Raji (cell line): Measurements from ENCODE around the gene CHD5.

Experiments used
- POLR2A ChIP-seq: IDR thresholded peaks from 2 replicates; pipeline ENCODE4 v1.6.1; 2011; ENCODE audit warnings: low read depth, low read length, control low read depth; ENCODE audit not compliant: insufficient read depth

CHD5 gene

DNA sequence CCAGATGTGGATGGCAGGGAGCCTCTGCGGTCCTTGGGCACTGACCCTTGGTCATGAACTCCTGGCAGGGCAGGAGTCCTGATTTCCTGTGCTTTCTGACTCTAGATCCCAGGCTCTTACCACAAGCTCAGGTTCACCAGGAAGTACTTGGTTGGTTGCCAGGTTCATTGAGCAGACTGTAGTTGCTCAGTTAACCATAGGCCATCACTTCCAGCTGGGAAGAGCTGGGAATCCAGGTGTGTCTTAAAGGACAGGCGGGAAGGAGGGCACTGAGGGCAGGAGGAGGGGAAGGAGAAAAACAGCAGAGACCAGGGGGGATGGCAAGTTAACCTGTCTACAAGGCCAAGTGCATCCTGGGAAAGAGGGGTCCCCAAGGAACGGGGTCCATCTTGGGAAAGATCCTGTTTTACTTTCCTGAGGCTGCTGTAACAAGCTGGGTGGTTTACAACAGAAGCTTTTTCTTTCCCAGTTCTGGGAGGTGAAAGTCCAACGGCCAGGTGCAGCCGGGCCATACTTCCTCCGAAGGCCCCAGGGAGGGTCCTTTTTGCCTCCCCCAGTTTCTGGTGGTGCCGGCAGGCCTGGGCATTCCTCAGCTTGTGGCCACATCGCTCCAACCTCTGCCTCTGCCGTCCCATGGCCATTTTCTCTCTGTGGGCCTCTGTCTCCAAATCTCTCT, 122.8 kb downstream of the CHD5 start:
- TF ChIP-seq POLR2A: no peak

DNA sequence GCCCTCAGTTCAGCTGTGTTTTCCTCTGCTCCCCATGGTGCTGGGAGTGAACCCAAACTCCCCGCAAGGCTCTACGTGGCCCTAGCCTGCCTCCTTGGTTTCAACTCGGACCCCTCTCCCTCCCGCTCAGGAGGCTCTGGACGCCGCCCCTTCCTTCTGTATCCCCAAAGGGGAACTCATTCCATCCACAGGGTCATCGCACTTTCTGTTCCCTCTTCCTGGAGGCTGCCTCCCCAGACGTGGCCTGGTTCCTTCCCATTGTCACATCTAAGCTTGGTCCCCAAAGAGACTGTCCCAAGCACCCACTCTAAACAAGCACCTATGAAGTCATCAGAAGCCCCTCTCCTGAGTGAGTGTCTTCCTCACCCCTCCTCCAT, 123.6 kb downstream of the CHD5 start:
- no peak for TF ChIP-seq POLR2A

DNA sequence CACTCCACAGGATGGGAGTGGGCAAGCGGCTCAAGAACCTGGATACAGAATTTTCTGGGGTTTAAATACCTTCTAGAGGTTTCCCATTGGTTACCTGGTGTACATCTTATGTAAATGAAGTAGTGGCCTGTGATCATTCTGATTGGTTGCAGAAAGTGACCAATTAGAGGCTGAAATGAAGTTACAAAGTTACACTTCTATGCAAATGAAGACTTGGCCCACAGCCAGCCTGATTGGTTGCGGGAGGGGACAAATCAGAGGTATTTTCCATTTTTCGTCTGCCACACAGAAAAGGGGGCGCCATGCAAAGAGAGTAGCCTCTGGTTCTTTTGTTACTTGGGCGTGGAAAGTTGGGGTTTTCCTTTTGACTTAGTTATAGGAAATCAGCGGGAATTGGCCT, 125.5 kb downstream of the CHD5 start:
- no peak for TF ChIP-seq POLR2A

DNA sequence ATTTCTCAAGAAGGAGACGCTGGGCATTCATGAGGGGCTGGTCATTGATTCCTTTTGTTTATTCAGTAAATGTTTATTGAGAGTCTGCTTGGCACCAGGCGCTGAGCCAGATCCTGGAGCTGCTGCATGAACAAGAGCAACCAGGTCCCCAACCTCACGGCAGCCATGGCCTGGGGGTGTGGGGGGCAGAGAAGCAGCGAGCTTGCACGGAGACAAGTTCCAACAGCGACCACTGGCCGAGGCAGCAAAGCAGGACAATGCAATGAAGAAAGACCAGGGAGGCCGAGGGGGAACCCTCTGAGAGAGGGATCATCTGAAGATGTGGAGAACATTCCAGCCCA, 126.9 kb downstream of the CHD5 start:
- TF ChIP-seq POLR2A: no peak

DNA sequence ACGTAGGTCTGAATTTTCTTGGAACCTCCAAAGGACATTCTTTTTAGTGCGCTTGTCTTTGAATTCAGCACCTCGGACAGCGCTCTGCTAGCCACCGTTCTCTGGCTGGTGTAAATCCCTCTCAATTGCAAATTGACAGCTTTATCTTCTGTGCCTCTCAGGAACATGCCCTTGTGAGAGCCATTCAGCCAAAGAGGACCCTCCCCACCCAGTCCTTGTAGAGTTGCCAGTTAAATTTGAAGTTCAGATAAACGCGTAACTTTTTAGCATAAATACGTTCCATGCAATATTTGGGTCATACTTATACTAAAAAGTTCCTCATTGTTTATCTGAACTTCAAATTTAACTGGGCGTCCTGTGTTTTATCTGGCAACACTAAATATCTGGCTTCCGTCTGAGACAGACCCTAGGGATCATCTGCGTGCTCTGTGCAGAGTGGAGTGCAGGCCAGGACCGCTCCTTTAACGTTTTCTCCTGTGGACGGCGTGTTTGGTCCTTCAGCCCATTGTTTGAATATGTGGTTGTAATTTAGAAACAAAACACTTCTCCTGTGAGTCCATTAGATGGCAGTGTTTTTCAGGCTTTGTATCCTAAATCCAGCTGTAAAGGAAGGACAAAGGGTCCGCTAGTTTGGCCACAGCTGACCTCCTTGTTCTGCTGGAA, 127.4 kb downstream of the CHD5 start:
- TF ChIP-seq POLR2A: no peak
